Naive thymus-derived CD4-positive, alpha-beta T cell (primary cell): Measurements from ENCODE around the gene GNAS-AS1. TPM values are rescaled to one million over a fixed set of nuclear protein-coding genes. Genes with fewer than 3 reads are reported as not detected.

Experiments used
- ATAC-seq: fragments of 150-1000 bp; cut with Tn5 transposase; 2 replicates; pipeline ENCODE4 v1.10.0; 2021; ENCODE audit warnings: mild to moderate bottlenecking, moderate library complexity
- CTCF ChIA-PET: fragments of 350-600 bp; sonication (Branson Sonifier 250); formaldehyde crosslinking; loops from one replicate; lab custom pipeline; 2021; ENCODE audit warnings: antibody characterized with exemption; lab: Charles Lee
- POLR2A ChIA-PET: fragments of 350-600 bp; sonication (Branson Sonifier 250); formaldehyde crosslinking; loops from one replicate; lab custom pipeline; 2021; ENCODE audit warnings: antibody characterized with exemption, inconsistent platforms; lab: Charles Lee
- DNase-seq, 9 donors: peaks; one replicate each; pipeline versions ENCODE4 v3.0.0 to v3.0.0-alpha.2; 2020 to 2022; ENCODE audit warnings: mixed read lengths in 1 of 9
- H3K27ac ChIP-seq: one replicate; pipeline ENCODE4 v1.7.0; 2013; ENCODE audit warnings: mild to moderate bottlenecking, low read depth, low read length, moderate library complexity
- H3K27me3 ChIP-seq, 2 donors: one replicate each; pipeline ENCODE4 v1.7.0; 2013; ENCODE audit warnings: low read length in 2 of 2, mild to moderate bottlenecking in 2 of 2, moderate library complexity in 2 of 2; ENCODE audit not compliant: control insufficient read depth in 2 of 2, insufficient read depth in 2 of 2
- H3K36me3 ChIP-seq, 3 experiments: 1 replicate in 2 of 3; 2 replicates in 1 of 3; pipeline ENCODE4 v1.7.0; 2013; ENCODE audit warnings: low read length in 3 of 3, mild to moderate bottlenecking in 3 of 3, moderate library complexity in 1 of 3; ENCODE audit not compliant: insufficient read depth in 3 of 3, control insufficient read depth in 2 of 3
- H3K4me1 ChIP-seq, 2 donors: one replicate each; pipeline ENCODE4 v1.7.0; 2013; ENCODE audit warnings: low read length in 2 of 2, mild to moderate bottlenecking in 2 of 2, moderate library complexity in 1 of 2; ENCODE audit not compliant: control insufficient read depth in 2 of 2, insufficient read depth in 2 of 2
- H3K4me3 ChIP-seq: 2 replicates; pipeline ENCODE4 v1.7.0; 2013; ENCODE audit warnings: mild to moderate bottlenecking, low read length
- H3K9me3 ChIP-seq, 3 experiments: 1 replicate in 2 of 3; 2 replicates in 1 of 3; pipeline ENCODE4 v1.7.0; 2013; ENCODE audit warnings: low read length in 3 of 3; ENCODE audit not compliant: control insufficient read depth in 2 of 3
- H3K27ac Mint-ChIP-seq, 9 donors: one replicate each; pipeline ENCODE4 v1.8.0; 2020 to 2022; ENCODE audit warnings: mixed read lengths in 9 of 9, mild to moderate bottlenecking in 8 of 9, moderate library complexity in 5 of 9, inconsistent platforms in 2 of 9
- H3K27me3 Mint-ChIP-seq, 5 donors: one replicate each; pipeline ENCODE4 v1.8.0; 2021 to 2022; ENCODE audit warnings: mixed read lengths in 5 of 5, mild to moderate bottlenecking in 1 of 5
- H3K36me3 Mint-ChIP-seq, 5 donors: one replicate each; pipeline ENCODE4 v1.8.0; 2020 to 2022; ENCODE audit warnings: mixed read lengths in 5 of 5, mild to moderate bottlenecking in 3 of 5, inconsistent platforms in 1 of 5
- H3K4me1 Mint-ChIP-seq, 7 donors: one replicate each; pipeline ENCODE4 v1.8.0; 2020 to 2022; ENCODE audit warnings: mixed read lengths in 7 of 7, mild to moderate bottlenecking in 3 of 7, inconsistent platforms in 1 of 7
- H3K4me3 Mint-ChIP-seq, 10 donors: one replicate each; pipeline ENCODE4 v1.8.0; 2020 to 2022; ENCODE audit warnings: mild to moderate bottlenecking in 10 of 10, mixed read lengths in 10 of 10, moderate library complexity in 6 of 10, inconsistent platforms in 2 of 10
- H3K9me3 Mint-ChIP-seq, 11 donors: one replicate each; pipeline ENCODE4 v1.8.0; 2020 to 2022; ENCODE audit warnings: mixed read lengths in 11 of 11, mild to moderate bottlenecking in 4 of 11, inconsistent platforms in 1 of 11, moderate library complexity in 1 of 11
- intact Hi-C, 2 donors: fragments of 100-400 bp; cut with micrococcal nuclease; formaldehyde crosslinking; loops; one replicate each; pipeline ENCODE4 v1.15.1; 2023
- polyA plus RNA-seq, 2 donors: library from polyadenylated mRNA; unstranded; fragments of 300-500 nt; fragmentation: Illumina TruSeq; gene quantifications; one replicate each; pipeline ENCODE4 v1.2.3, GENCODE V29; 2021
- total RNA-seq, 6 experiments: library from RNA in 5 of 6; stranded (reverse) in 5 of 6; gene quantifications; 1 replicate in 5 of 6; 2 replicates in 1 of 6; pipeline ENCODE4 v1.2.3 and lab custom pipeline; 2021 to 2026

GNAS-AS1 gene
- total and polyA plus RNA-seq, 7 experiments from 2014 or later: 0.13 to 2.0 (median 1.5) TPM; not detected in 2

DNA sequence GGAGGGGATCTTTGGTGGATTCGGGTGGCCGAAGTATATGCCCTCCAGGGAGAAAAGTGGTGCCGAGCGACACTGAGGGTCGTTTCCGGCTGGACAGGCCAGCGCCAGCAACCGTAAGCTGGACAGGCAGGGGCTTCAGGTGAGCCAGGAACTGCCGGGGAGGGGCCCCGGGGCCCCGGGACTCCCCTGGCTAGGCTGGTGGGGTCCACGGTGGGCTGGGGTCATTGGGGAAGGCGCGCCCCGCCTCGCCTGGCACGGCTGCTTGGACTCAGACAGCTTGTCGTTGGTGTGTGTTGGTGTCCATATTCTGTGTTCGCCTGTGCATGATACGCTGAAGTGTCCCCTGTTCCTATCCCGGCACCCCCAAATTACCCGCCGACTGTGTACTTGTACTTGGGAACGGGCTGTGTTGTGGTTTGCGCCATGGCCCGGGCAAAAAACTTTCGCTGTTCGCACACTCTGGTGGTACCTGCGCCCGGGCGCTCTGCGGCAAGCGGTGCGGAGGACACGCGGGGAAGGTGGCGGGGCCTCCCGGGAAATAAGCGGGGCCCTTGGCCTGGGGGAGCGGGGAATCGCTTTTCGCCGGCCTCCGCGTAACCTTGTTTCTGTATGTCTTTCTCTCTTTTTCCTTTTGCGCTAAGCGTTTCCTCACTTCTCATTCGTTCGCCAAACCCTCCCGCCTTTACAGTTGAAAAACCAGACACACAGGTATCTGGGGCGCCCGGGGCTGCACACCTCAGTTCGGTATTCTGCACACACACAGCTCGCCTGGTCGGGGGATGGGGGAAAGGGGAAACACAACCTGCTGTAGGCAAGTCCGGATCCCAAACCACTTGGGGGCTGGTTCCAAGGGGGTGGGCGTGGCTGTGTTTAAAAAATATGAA, 5.0 kb upstream of the GNAS-AS1 start:
- Histone ChIP-seq H3K4me1 (no peaks in the 10 kb centered on the region), H3K27me3 (peaks cover 0 to 10% of the 10 kb centered on the region in 2 donors), H3K27ac (no peak overlapping the region), H3K9me3 (no peaks in the 10 kb centered on the region), H3K4me3 (no peak overlapping the region), H3K36me3 (no peaks in the 10 kb centered on the region)
- no peak for DNase-seq
- Mint-ChIP-seq H3K4me1 (peaks cover 6 to 26% (median 14%) of the 10 kb centered on the region in 7 donors), H3K4me3 (peak overlapping the region; percentile 26 to 84 (median 60)), H3K9me3 (peaks cover 0 to 1% (median 0%) of the 10 kb centered on the region in 11 donors), H3K27me3 (peaks cover 24 to 81% (median 31%) of the 10 kb centered on the region in 5 donors), H3K36me3 (no peaks in the 10 kb centered on the region), H3K27ac (no peak overlapping the region)
- CTCF ChIA-PET: interaction anchor here (0.6 kb wide), 1 partner anchor 126 kb away, joined by 3 read pairs; no protein-coding TSS in a partner anchor
- intact Hi-C loops: no loop called here
- ATAC-seq: no peak
- POLR2A ChIA-PET: interaction anchor here (0.6 kb wide), 1 partner anchor 31 kb away, joined by 4 read pairs; no protein-coding TSS in a partner anchor

DNA sequence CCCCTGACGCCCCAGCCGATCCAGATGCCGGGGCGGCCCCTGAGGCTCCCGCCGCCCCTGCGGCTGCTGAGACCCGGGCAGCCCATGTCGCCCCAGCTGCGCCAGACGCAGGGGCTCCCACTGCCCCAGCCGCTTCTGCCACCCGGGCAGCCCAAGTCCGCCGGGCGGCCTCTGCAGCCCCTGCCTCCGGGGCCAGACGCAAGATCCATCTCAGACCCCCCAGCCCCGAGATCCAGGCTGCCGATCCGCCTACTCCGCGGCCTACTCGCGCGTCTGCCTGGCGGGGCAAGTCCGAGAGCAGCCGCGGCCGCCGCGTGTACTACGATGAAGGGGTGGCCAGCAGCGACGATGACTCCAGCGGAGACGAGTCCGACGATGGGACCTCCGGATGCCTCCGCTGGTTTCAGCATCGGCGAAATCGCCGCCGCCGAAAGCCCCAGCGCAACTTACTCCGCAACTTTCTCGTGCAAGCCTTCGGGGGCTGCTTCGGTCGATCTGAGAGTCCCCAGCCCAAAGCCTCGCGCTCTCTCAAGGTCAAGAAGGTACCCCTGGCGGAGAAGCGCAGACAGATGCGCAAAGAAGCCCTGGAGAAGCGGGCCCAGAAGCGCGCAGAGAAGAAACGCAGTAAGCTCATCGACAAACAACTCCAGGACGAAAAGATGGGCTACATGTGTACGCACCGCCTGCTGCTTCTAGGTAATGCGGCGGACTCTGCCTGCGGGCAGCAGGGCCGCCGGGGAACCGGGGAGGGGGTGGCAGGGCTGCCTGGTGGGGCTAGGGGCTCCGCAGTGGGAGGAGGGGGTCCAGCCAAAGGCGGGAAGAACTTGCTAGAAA, 4.2 kb upstream of the GNAS-AS1 start:
- Mint-ChIP-seq H3K4me1 (peaks cover 8 to 28% (median 15%) of the 10 kb centered on the region in 7 donors), H3K27me3 (peaks cover 29 to 77% (median 37%) of the 10 kb centered on the region in 5 donors), H3K36me3 (no peaks in the 10 kb centered on the region), H3K4me3 (peak overlapping the region in 9 of 10 donors; percentile 21 to 84 (median 51)), H3K9me3 (peaks cover 0 to 1% (median 0%) of the 10 kb centered on the region in 11 donors), H3K27ac (no peak overlapping the region)
- ChIA-PET POLR2A (interaction anchor here (0.5 kb wide), 1 partner anchor 213 kb away, joined by 3 read pairs; no protein-coding TSS in a partner anchor), CTCF (interaction anchor here (0.6 kb wide), 1 partner anchor 125 kb away, joined by 3 read pairs; no protein-coding TSS in a partner anchor)
- Histone ChIP-seq H3K27ac (no peak overlapping the region), H3K36me3 (no peaks in the 10 kb centered on the region), H3K4me3 (peak overlapping the region; percentile 13), H3K9me3 (no peaks in the 10 kb centered on the region), H3K27me3 (peaks cover 0 to 10% of the 10 kb centered on the region in 2 donors), H3K4me1 (no peaks in the 10 kb centered on the region)
- DNase-seq: no peak
- intact Hi-C loops: loop anchor here in 1 of 2 donors (5.0 kb wide), 1 partner anchor 548 kb away; the partner anchor contains the start of gene RAB22A
- ATAC-seq: no peak

DNA sequence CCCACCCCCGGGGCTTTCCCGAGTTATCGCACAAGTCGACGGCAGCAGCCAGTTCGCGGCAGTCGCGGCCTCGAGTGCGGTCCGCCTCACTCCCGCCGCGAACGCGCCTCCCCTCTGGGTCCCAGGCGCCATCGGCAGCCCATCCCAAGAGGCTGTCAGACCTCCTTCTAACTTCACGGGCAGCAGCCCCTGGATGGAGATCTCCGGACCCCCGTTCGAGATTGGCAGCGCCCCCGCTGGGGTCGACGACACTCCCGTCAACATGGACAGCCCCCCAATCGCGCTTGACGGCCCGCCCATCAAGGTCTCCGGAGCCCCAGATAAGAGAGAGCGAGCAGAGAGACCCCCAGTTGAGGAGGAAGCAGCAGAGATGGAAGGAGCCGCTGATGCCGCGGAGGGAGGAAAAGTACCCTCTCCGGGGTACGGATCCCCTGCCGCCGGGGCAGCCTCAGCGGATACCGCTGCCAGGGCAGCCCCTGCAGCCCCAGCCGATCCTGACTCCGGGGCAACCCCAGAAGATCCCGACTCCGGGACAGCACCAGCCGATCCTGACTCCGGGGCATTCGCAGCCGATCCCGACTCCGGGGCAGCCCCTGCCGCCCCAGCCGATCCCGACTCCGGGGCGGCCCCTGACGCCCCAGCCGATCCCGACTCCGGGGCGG, 3.4 kb upstream of the GNAS-AS1 start:
- Histone ChIP-seq H3K4me3 (no peak overlapping the region), H3K9me3 (no peaks in the 10 kb centered on the region), H3K36me3 (no peaks in the 10 kb centered on the region), H3K4me1 (no peaks in the 10 kb centered on the region), H3K27me3 (peaks cover 0 to 10% of the 10 kb centered on the region in 2 donors), H3K27ac (no peak overlapping the region)
- Mint-ChIP-seq H3K27ac (peak overlapping the region in 1 of 9 donors; percentile 87), H3K27me3 (peaks cover 31 to 77% (median 39%) of the 10 kb centered on the region in 5 donors), H3K4me3 (peak overlapping the region in 9 of 10 donors; percentile 27 to 84 (median 61)), H3K36me3 (peaks cover 0 to 4% (median 0%) of the 10 kb centered on the region in 5 donors), H3K4me1 (peaks cover 10 to 28% (median 19%) of the 10 kb centered on the region in 7 donors), H3K9me3 (peaks cover 0 to 1% (median 0%) of the 10 kb centered on the region in 11 donors)
- ATAC-seq: no peak
- POLR2A ChIA-PET: no interaction called here
- no peak for DNase-seq
- CTCF ChIA-PET: no interaction called here
- intact Hi-C loops: loop anchor here in 1 of 2 donors (5.0 kb wide), 1 partner anchor 547 kb away; the partner anchor contains the start of gene RAB22A

GRCh38 chr20:58853466-58853865, 2.8 kb upstream of the GNAS-AS1 start:
- Histone ChIP-seq H3K36me3 (no peaks in the 10 kb centered on the region), H3K9me3 (no peaks in the 10 kb centered on the region), H3K27me3 (peaks cover 0 to 10% of the 10 kb centered on the region in 2 donors), H3K4me1 (no peaks in the 10 kb centered on the region), H3K4me3 (no peak overlapping the region), H3K27ac (no peak overlapping the region)
- peaks cover 0 to 4% (median 0%) of the 10 kb centered on the region in 5 donors for H3K36me3 Mint-ChIP-seq
- no peak for DNase-seq
- peak overlapping the region in 1 of 10 donors; percentile 84 for H3K4me3 Mint-ChIP-seq
- CTCF ChIA-PET: interaction anchor here (2.3 kb wide), 1 partner anchor 206 kb away, joined by 11 read pairs; no protein-coding TSS in a partner anchor
- H3K9me3 Mint-ChIP-seq: peaks cover 0 to 1% (median 0%) of the 10 kb centered on the region in 11 donors
- POLR2A ChIA-PET: no interaction called here
- H3K27ac Mint-ChIP-seq: no peak overlapping the region
- intact Hi-C loops: loop anchor here in 1 of 2 donors (5.0 kb wide), 1 partner anchor 546 kb away; the partner anchor contains the start of gene RAB22A
- H3K27me3 Mint-ChIP-seq: peaks cover 31 to 74% (median 39%) of the 10 kb centered on the region in 5 donors
- no peak for ATAC-seq
- peaks cover 11 to 28% (median 21%) of the 10 kb centered on the region in 7 donors for H3K4me1 Mint-ChIP-seq

GRCh38 chr20:58852543-58853271, 2.0 kb upstream of the GNAS-AS1 start, which contains the start of gene GNAS:
Gene GNAS (plus strand): TSS chr20:58852716.
- Mint-ChIP-seq H3K36me3 (peaks cover 0 to 4% (median 0%) of the 10 kb centered on the region in 5 donors), H3K4me3 (peak within 1 kb of the TSS; percentile 83 to 95 (median 92)), H3K27ac (peak within 1 kb of the TSS in 2 of 9 donors; percentile 43 to 63), H3K4me1 (peaks cover 11 to 34% (median 27%) of the 10 kb centered on the region in 7 donors), H3K27me3 (peaks cover 31 to 73% (median 44%) of the 10 kb centered on the region in 5 donors), H3K9me3 (peaks cover 0 to 1% (median 0%) of the 10 kb centered on the region in 11 donors)
- H3K36me3 ChIP-seq: no peaks in the 10 kb centered on the region
- intact Hi-C loops: loop anchor here (1.0 to 5.0 kb wide), 5 partner anchors 38 to 616 kb away; partner anchors contain the start of genes RAB22A (in 1 of the 2) and STX16 (in 1 of the 2)
- ATAC-seq: peak; percentile 56
- peak within 1 kb of the TSS; percentile 61 for H3K4me3 ChIP-seq
- ChIA-PET POLR2A (interaction anchor here (2.1 kb wide), 1 partner anchor 37 kb away, joined by 6 read pairs; no protein-coding TSS in a partner anchor), CTCF (interaction anchor here (0.7 to 2.3 kb wide), 2 partner anchors 202 to 206 kb away, joined by 3 to 11 read pairs; partner anchors contain the start of gene STX16)
- H3K27ac ChIP-seq: no peak within 1 kb of the TSS
- peak in 7 of 9 donors; percentile 36 to 62 (median 43) for DNase-seq
- H3K27me3 ChIP-seq: peaks cover 0 to 10% of the 10 kb centered on the region in 2 donors
- H3K4me1 ChIP-seq: no peaks in the 10 kb centered on the region
- H3K9me3 ChIP-seq: no peaks in the 10 kb centered on the region
